IPS-15b (cell line): Measurements from ENCODE around the gene VAC14.

Source experiments
- H3K27me3 ChIP-seq: one replicate; pipeline ENCODE4 v1.6.1; 2013; ENCODE audit warnings: low read length; ENCODE audit not compliant: control insufficient read depth, insufficient read depth
- H3K36me3 ChIP-seq: one replicate; pipeline ENCODE4 v1.6.1; 2013; ENCODE audit warnings: low read length; ENCODE audit not compliant: control insufficient read depth, insufficient read depth
- H3K4me1 ChIP-seq: one replicate; pipeline ENCODE4 v1.6.1; 2013; ENCODE audit warnings: mild to moderate bottlenecking, low read length; ENCODE audit not compliant: control insufficient read depth, insufficient read depth
- H3K4me3 ChIP-seq: one replicate; pipeline ENCODE4 v1.5.1; 2013; ENCODE audit warnings: low read depth, low read length
- H3K9ac ChIP-seq: one replicate; pipeline ENCODE4 v1.6.1; 2013; ENCODE audit warnings: low read depth, mild to moderate bottlenecking, low read length
- H3K9me3 ChIP-seq: one replicate; pipeline ENCODE4 v1.6.1; 2013; ENCODE audit warnings: mild to moderate bottlenecking, low read length; ENCODE audit not compliant: control insufficient read depth, insufficient read depth

Gene VAC14

DNA sequence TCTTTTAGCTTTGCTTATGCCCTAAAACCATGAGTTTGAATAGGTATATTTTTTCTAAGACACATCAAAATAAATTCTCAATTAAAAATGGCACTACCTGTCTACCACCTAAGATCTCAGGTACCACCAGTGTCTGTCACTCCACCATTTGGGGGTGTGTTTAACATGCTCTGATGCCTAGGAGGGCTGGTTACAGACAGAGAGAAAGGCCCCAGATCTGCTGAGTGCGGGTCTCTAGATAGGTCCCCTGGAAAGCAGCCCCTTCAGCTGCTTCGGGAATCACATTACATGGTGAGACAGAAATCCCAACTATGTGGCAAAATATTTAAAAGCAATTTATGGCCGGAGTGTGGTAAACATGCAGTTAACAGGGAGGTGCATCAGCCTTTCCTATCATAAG, 653 bp upstream of the VAC14 start:
- Histone ChIP-seq H3K27me3 (peaks cover 16% of the 10 kb centered on the region), H3K4me1 (no peaks in the 10 kb centered on the region), H3K9ac (no peak overlapping the region), H3K36me3 (no peaks in the 10 kb centered on the region), H3K4me3 (peak overlapping the region; percentile 92), H3K9me3 (no peaks in the 10 kb centered on the region)

DNA sequence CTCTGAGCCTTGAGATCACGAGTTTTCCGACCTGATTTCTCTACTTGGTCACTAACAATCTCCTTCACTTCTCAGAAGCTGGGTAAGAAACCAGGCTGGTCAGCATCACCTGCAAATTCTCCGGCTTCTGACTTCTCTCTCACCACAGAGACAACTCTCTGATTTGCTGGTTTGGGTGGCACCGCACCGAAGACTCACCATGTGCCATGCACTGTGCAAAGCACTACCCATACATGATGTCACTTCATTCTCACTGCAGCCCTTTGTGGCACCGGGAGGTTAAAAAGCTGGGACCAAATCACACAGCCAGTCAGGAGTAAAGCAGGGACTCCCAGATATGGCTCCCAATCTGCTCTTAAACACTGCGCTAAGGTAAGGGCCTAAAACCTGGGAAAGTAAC, 647 bp downstream of the VAC14 start:
- Histone ChIP-seq H3K4me1 (no peaks in the 10 kb centered on the region), H3K9ac (peak overlapping the region; percentile 87), H3K27me3 (peaks cover 14% of the 10 kb centered on the region), H3K36me3 (no peaks in the 10 kb centered on the region), H3K4me3 (peak overlapping the region; percentile 92), H3K9me3 (no peaks in the 10 kb centered on the region)

DNA sequence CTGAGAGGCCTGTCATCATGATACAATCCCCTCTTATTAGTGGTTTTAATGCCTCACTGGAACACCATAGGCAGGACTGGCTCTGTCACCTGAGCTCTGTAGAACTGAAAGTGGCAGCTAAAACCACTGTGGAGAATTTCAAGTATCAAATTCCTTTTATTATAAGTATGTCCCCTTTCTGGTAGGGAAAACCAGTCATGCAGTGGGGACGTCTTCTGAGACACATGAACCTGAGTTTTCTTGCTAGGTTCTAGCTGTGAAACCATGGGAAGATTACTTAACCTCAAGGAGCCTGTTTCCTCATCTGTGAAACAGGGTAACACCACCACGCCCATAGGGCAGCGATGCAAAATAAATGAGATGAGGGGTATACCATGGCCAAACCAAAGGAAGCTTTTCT, 4.7 kb downstream of the VAC14 start:
- no peaks in the 10 kb centered on the region for H3K4me1 ChIP-seq
- no peak overlapping the region for H3K4me3 ChIP-seq
- H3K9ac ChIP-seq, result no peak overlapping the region
- H3K36me3 ChIP-seq, result no peaks in the 10 kb centered on the region
- H3K9me3 ChIP-seq, result no peaks in the 10 kb centered on the region
- no peaks in the 10 kb centered on the region for H3K27me3 ChIP-seq

GRCh38 chr16:70795296-70795912, 5.6 kb downstream of the VAC14 start:
- Histone ChIP-seq H3K4me1 (peaks cover 2% of the 10 kb centered on the region), H3K9me3 (no peaks in the 10 kb centered on the region), H3K36me3 (no peaks in the 10 kb centered on the region), H3K4me3 (no peak overlapping the region), H3K9ac (no peak overlapping the region), H3K27me3 (no peaks in the 10 kb centered on the region)

- no peaks in the 10 kb centered on the region for H3K27me3 ChIP-seq
- peaks cover 2% of the 10 kb centered on the region for H3K4me1 ChIP-seq
- no peaks in the 10 kb centered on the region for H3K9me3 ChIP-seq
- H3K36me3 ChIP-seq, result no peaks in the 10 kb centered on the region
- no peak overlapping the region for H3K4me3 ChIP-seq
- no peak overlapping the region for H3K9ac ChIP-seq
Measured at GRCh38 chr16:70793851-70794502, 7.0 kb downstream of the VAC14 start.

- Histone ChIP-seq H3K9ac (no peak overlapping the region), H3K27me3 (no peaks in the 10 kb centered on the region), H3K4me1 (peaks cover 2% of the 10 kb centered on the region), H3K4me3 (no peak overlapping the region), H3K36me3 (no peaks in the 10 kb centered on the region), H3K9me3 (no peaks in the 10 kb centered on the region)
Measured at GRCh38 chr16:70790815-70791214, 10.1 kb downstream of the VAC14 start.

DNA sequence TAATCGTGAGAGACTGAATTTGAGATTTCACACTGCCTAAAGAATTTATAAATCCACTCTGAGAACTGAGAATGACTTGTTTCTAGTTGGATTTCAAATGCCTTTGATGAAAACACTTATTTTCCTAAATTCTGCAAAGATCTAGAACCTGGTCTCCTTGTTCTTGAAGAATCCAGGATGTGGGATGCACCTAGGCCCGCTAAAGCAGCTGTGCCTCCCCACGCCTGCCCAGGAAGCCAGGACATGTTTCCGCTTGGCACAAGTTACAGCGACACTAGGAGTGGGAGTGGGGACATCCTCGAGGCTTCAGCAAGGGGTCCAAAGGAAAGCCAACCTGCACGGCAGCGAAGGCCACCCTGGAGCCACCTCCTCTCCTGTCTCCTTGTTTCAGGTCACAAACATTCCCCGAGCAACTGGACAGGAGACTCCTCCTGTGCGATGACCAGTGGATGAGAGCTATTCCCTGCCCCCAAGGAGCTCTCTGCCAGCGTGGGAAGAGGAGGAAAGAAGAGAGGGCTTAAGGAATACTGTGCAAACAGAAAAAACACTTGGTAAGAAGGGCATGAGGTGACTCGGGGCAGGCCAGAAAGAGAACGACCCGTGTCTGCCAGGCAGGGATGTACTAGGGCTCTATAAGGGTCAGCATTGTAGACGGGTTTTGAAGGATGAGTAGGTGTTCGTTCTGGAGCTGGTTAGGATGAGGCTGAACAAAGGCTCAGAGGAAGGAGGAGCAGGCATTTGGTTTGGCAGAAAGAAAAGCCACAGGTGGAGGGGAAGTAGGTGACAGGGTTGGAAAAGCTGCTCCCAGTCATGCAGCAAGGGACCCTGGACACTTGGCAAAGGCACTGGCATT, 11.1 kb downstream of the VAC14 start:
- no peak overlapping the region for H3K9ac ChIP-seq
- peaks cover 2% of the 10 kb centered on the region for H3K4me1 ChIP-seq
- no peaks in the 10 kb centered on the region for H3K27me3 ChIP-seq
- H3K36me3 ChIP-seq, result no peaks in the 10 kb centered on the region
- no peak overlapping the region for H3K4me3 ChIP-seq
- H3K9me3 ChIP-seq, result no peaks in the 10 kb centered on the region

DNA sequence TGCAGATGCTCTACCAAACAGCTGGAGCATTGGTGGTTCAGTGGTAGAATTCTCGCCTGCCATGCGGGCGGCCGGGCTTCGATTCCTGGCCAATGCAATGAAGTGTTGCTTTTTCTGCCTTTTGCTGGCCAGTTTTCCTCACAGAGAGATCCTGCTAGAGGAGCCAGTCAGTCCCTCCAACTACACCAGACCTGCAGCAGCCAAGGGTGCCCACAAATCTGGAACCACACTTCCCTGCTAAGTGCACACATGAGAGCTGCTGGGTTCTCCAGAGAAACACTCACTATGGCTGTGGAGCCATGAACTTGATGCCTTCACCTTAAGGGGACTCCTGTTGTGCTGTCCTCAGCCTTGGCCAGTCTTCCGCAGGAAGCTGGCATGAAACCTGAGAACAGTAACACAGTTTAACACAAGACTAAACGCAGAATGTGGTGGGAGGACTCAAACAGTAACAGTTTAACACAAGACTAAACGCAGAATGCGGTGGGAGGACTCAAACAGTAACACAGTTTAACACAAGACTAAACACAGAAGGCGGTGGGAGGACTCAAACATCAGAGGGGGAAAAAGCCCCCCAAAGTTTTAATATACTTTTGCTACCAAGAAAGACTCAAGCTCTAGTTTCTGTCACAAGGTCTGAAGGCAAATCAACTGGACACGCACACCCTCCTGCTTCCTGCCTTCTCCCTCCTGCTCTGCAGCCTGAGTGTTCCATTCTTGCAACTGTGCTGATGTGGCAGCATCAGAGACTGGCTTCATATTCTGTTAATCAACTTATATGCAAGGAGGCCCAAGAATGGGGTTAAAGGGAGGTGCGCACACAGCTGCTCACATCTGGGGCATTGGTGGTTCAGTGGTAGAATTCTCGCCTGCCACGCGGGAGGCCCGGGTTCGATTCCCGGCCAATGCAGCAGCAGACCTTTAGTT, 12.0 kb downstream of the VAC14 start:
- H3K4me3 ChIP-seq, result no peak overlapping the region
- no peaks in the 10 kb centered on the region for H3K9me3 ChIP-seq
- no peaks in the 10 kb centered on the region for H3K27me3 ChIP-seq
- peaks cover 2% of the 10 kb centered on the region for H3K4me1 ChIP-seq
- no peak overlapping the region for H3K9ac ChIP-seq
- peaks cover 3% of the 10 kb centered on the region for H3K36me3 ChIP-seq

DNA sequence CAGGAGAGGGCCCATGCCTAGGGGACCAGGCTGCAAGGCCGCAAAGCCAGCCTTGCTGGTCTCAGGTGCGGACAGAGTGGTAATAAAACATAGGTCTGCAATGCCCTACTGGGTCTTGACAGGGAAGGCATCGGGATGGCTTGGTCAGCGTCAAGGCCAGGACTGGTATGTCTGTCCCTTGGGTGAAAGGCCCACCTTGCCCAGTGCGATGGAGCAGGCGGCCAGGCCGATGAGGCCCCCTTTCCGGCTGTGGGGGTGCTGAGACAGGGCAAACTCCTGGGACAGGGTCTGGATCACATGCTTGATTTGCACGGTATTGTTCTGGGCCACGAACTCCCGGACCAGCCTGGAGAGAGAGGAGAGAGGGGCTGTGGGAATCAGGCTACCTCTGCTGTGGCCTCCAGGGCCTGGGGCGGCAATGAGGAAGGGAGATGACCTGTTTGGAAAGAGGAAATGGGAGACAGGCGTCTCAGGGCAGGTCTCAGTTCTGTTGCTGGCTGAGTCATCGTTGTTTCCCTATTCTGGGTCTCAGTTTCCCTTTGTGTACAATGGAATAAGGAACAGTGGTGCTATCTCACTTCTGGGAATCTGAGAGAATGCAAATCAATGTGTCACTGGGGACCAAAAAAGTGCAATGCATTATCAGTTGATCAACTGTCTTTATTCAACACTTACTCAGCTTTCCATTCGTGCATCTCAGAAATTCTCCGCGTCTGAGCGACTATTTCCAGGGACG, 14.8 kb downstream of the VAC14 start:
- Histone ChIP-seq H3K9me3 (no peaks in the 10 kb centered on the region), H3K27me3 (no peaks in the 10 kb centered on the region), H3K4me3 (no peak overlapping the region), H3K36me3 (peaks cover 28% of the 10 kb centered on the region), H3K9ac (no peak overlapping the region), H3K4me1 (peaks cover 2% of the 10 kb centered on the region)

DNA sequence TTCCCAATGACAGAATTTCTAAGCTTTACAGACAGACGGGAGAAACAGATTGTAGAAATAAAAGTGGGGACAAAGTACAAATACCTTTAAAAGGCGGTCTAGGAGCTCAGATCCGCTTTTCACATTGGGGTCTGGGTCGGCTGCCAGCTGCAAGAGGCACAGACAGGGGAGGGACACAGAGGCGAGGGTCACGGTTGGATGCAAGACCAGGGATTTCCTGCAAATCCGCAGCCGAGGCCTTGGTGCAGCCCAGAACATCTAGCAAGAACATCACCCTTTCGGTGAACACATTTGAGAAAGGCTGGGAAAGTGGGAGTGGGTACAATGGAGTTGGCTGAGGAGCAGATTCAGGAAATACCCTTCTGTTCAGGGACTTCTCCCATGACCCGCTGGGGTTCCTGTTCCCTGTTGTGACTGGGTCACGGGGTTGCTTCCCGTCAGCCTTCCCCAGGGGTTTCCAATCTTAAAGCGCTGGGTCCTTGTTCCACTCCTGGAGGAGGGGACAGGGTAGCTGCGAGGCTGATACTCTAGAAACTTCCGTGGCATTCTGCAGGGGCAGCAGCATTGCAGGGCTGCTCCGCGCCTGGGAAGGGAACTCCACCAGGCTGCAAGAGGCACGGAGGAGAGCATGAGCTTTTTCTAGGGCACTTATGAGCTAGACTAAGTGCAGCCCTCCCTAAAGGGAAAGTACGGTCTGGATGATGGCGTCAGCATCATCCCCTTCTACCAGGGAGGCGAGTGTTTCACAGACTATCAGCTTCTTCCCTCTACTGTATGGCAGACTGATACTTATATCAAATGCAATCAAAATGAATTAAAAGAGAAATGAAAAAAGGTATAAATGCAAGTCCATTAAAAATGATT, 16.0 kb downstream of the VAC14 start:
- Histone ChIP-seq H3K9ac (no peak overlapping the region), H3K9me3 (no peaks in the 10 kb centered on the region), H3K4me3 (no peak overlapping the region), H3K27me3 (no peaks in the 10 kb centered on the region), H3K4me1 (no peaks in the 10 kb centered on the region), H3K36me3 (peaks cover 36% of the 10 kb centered on the region)
